GM12878 (cell line): ENCODE measurements around the gene FGD1. TPM values are rescaled to one million over a fixed set of nuclear protein-coding genes. Genes with fewer than 3 reads are reported as not detected.

Experiments used
- ATAC-seq: fragments of 200-7000 bp; cut with Tn5 transposase; 3 replicates; pipeline ENCODE4 v1.9.1; 2020; ENCODE audit warnings: mild to moderate bottlenecking, moderate library complexity
- BruUV-seq: library from RNA; stranded (reverse); fragments of 400-500 nt; replicated peaks from 2 replicates; lab custom pipeline; 2021; lab: Mats Ljungman, UMichigan
- CTCF ChIA-PET: fragments of 300-600 bp; sonication (Branson Sonifier 250); formaldehyde crosslinking; extraction: SDS; loops from one replicate; lab custom pipeline; 2021; ENCODE audit warnings: inconsistent platforms; lab: Yijun Ruan, JAX
- POLR2A ChIA-PET: fragments of 350-600 bp; formaldehyde crosslinking; extraction: SDS; loops from one replicate; lab custom pipeline; 2021; ENCODE audit warnings: inconsistent platforms; lab: Charles Lee
- RAD21 ChIA-PET: fragments of 300-600 bp; sonication (Branson Sonifier 250); formaldehyde crosslinking; loops from one replicate; lab custom pipeline; 2023; ENCODE audit warnings: antibody characterized with exemption; ENCODE audit not compliant: unreplicated experiment; lab: Charles Lee
- SMC1A ChIA-PET: fragments of 300-600 bp; sonication (Branson Sonifier 250); formaldehyde crosslinking; loops from one replicate; lab custom pipeline; 2023; ENCODE audit not compliant: unreplicated experiment, uncharacterized antibody; lab: Charles Lee
- DNase-seq: peaks from one replicate; pipeline ENCODE4 v3.0.0-alpha.2; 2011; ENCODE audit warnings: low read depth, low spot score
- FAIRE-seq: peaks from 3 replicates; lab custom pipeline; 2011; peaks lifted over from hg19 to GRCh38; lab: Jason Lieb, UNC
- H2AFZ ChIP-seq: 2 replicates; pipeline ENCODE4 v1.6.0; 2011; ENCODE audit warnings: low read depth, low read length, control low read depth; ENCODE audit not compliant: control insufficient read depth
- H3K27ac ChIP-seq: 2 replicates; pipeline ENCODE4 v1.5.1; 2011; ENCODE audit warnings: control low read depth; ENCODE audit not compliant: control insufficient read depth, insufficient read depth
- H3K27me3 ChIP-seq, 2 experiments: replicated peaks in 1 of 2; 2 replicates each; pipeline versions ENCODE4 v1.6.0 to v1.6.1; 2011; ENCODE audit warnings: low read length in 1 of 2; ENCODE audit not compliant: control insufficient read depth in 2 of 2, insufficient read depth in 2 of 2
- H3K36me3 ChIP-seq, 2 experiments: 2 replicates each; pipeline ENCODE4 v1.5.1; 2011; ENCODE audit warnings: low read length in 1 of 2; ENCODE audit not compliant: control insufficient read depth in 2 of 2, insufficient read depth in 2 of 2
- H3K4me1 ChIP-seq: 2 replicates; pipeline ENCODE4 v1.6.1; 2011; ENCODE audit warnings: mild to moderate bottlenecking, low read length, moderate library complexity, mixed read lengths; ENCODE audit not compliant: control insufficient read depth, insufficient read depth
- H3K4me2 ChIP-seq: 2 replicates; pipeline ENCODE4 v1.6.0; 2011; ENCODE audit warnings: control low read depth; ENCODE audit not compliant: control insufficient read depth, insufficient read depth
- H3K4me3 ChIP-seq: fragments of 200-600 bp; sonication (generic); 2 replicates; pipeline ENCODE4 v1.5.1; 2016
- H3K79me2 ChIP-seq: 2 replicates; pipeline ENCODE4 v1.6.0; 2011; ENCODE audit warnings: low read length; ENCODE audit not compliant: control insufficient read depth, insufficient read depth
- H3K9ac ChIP-seq: 2 replicates; pipeline ENCODE4 v1.8.0; 2011; ENCODE audit warnings: low read length, control low read depth, mixed read lengths; ENCODE audit not compliant: control insufficient read depth, insufficient read depth
- H3K9me3 ChIP-seq: replicated peaks from 3 replicates; pipeline ENCODE4 v1.5.1; 2011; ENCODE audit warnings: mild to moderate bottlenecking, low read length; ENCODE audit not compliant: control insufficient read depth, insufficient read depth
- H4K20me1 ChIP-seq: 2 replicates; pipeline ENCODE4 v1.6.0; 2011; ENCODE audit not compliant: control insufficient read depth, insufficient read depth
- BRCA1 ChIP-seq: IDR thresholded peaks from 2 replicates; pipeline ENCODE4 v1.6.1; 2011; ENCODE audit warnings: low read depth, low read length, improper control_type of control experiment
- CHD2 ChIP-seq: IDR thresholded peaks from 2 replicates; pipeline ENCODE4 v1.6.1; 2011; ENCODE audit warnings: low read depth, low read length, improper control_type of control experiment, borderline replicate concordance
- CHD4 ChIP-seq: fragments of 200-600 bp; sonication (generic); IDR thresholded peaks from 2 replicates; pipeline ENCODE4 v1.6.1; 2016; ENCODE audit warnings: mild to moderate bottlenecking
- DPF2 ChIP-seq: fragments of 450-650 bp; IDR thresholded peaks from 2 replicates; pipeline ENCODE4 v1.6.1; 2017; ENCODE audit warnings: mild to moderate bottlenecking
- IRF4 ChIP-seq: IDR thresholded peaks from 2 replicates; pipeline ENCODE4 v1.6.1; 2011; ENCODE audit warnings: low read depth, low read length
- NFYB ChIP-seq: IDR thresholded peaks from 2 replicates; pipeline ENCODE4 v1.6.1; 2011; ENCODE audit warnings: low read depth, mild to moderate bottlenecking, low read length, improper control_type of control experiment, moderate library complexity; ENCODE audit not compliant: insufficient read depth
- NRF1 ChIP-seq: conservative IDR thresholded peaks from 2 replicates; pipeline ENCODE4 v1.6.1; 2011; ENCODE audit warnings: mild to moderate bottlenecking, low read depth, low read length, improper control_type of control experiment
- POU2F2 ChIP-seq: IDR thresholded peaks from 3 replicates; pipeline ENCODE4 v1.6.1; 2011; ENCODE audit warnings: low read depth, mild to moderate bottlenecking, low read length, borderline replicate concordance
- SIX5 ChIP-seq: IDR thresholded peaks from 2 replicates; pipeline ENCODE4 v1.6.1; 2011; ENCODE audit warnings: mild to moderate bottlenecking, low read depth, low read length, moderate library complexity; ENCODE audit not compliant: severe bottlenecking
- SMC3 ChIP-seq: IDR thresholded peaks from 2 replicates; pipeline ENCODE4 v1.6.1; 2011; ENCODE audit warnings: low read length, improper control_type of control experiment, borderline replicate concordance
- SREBF1 ChIP-seq: IDR thresholded peaks from 2 replicates; pipeline ENCODE4 v1.6.1; 2012; ENCODE audit warnings: mild to moderate bottlenecking, low read length
- STAT3 ChIP-seq: IDR thresholded peaks from 2 replicates; pipeline ENCODE4 v1.6.1; 2011; ENCODE audit warnings: low read depth, low read length, improper control_type of control experiment
- YY1 ChIP-seq: IDR thresholded peaks from 2 replicates; pipeline ENCODE4 v1.6.1; 2011; ENCODE audit warnings: low read depth, mild to moderate bottlenecking, low read length
- in situ Hi-C: fragments of 300-500 bp; cut with MboI; formaldehyde crosslinking; loops from 9 replicates; pipeline ENCODE4 v1.14.3; 2018; ENCODE audit warnings: mixed read lengths
- intact Hi-C: fragments of 100-400 bp; cut with micrococcal nuclease; formaldehyde crosslinking; loops from one replicate; pipeline ENCODE4 v1.14.2; 2022; ENCODE audit not compliant: unreplicated experiment
- polyA plus RNA-seq, 11 experiments: library from polyadenylated mRNA; depleted of rRNA in 4 of 11; unstranded in 6 of 11; stranded (reverse) in 5 of 11; fragments of >200 nt; fragmentation: Nextera tagmentation in 4 of 11; fragmentation: Illumina TruSeq in 1 of 11; extraction: Ambion mirVana in 4 of 11; extraction: Trizol in 1 of 11; gene quantifications; 1 replicate in 1 of 11; 2 replicates in 10 of 11; pipeline versions ENCODE4 v1.2.1 to v1.2.3, GENCODE V29; 2011 to 2016; ENCODE audit warnings: inconsistent platforms in 2 of 11, missing spikeins in 2 of 11, low read depth in 1 of 11
- total RNA-seq, 4 experiments: library from RNA; depleted of rRNA in 3 of 4; stranded (reverse); fragments of >200 nt in 3 of 4; fragmentation: Illumina TruSeq in 1 of 4; extraction: Trizol in 1 of 4; gene quantifications; 2 replicates each; pipeline versions ENCODE4 v1.2.1 to v1.2.3, GENCODE V29; 2013 to 2021
- TF ChIP-seq, protein P1 (sequence below): fragments of 450-650 bp; IDR thresholded peaks from 2 replicates; pipeline ENCODE4 v1.6.1; 2018; ENCODE audit warnings: borderline replicate concordance, mild to moderate bottlenecking; ENCODE audit not compliant: partially characterized antibody
- TF ChIP-seq, protein P2 (sequence below): IDR thresholded peaks from 2 replicates; pipeline ENCODE4 v1.6.1; 2012; ENCODE audit warnings: low read depth, low read length, improper control_type of control experiment
- TF ChIP-seq, protein P3 (sequence below): IDR thresholded peaks from 2 replicates; pipeline ENCODE4 v1.6.1; 2012; ENCODE audit warnings: mild to moderate bottlenecking, low read depth, low read length
- TF ChIP-seq, protein P4 (sequence below): IDR thresholded peaks from 2 replicates; pipeline ENCODE4 v1.6.1; 2011; ENCODE audit warnings: low read depth, mild to moderate bottlenecking, low read length, moderate library complexity, borderline replicate concordance; ENCODE audit errors: extremely low read depth

FGD1 gene
- total and polyA plus RNA-seq, 10 of the 15 experiments (the other 5 are each of a cell fraction or from before 2014, with no cell fraction given), result 0.05 to 0.50 (median 0.45) TPM; not detected in 7

DNA sequence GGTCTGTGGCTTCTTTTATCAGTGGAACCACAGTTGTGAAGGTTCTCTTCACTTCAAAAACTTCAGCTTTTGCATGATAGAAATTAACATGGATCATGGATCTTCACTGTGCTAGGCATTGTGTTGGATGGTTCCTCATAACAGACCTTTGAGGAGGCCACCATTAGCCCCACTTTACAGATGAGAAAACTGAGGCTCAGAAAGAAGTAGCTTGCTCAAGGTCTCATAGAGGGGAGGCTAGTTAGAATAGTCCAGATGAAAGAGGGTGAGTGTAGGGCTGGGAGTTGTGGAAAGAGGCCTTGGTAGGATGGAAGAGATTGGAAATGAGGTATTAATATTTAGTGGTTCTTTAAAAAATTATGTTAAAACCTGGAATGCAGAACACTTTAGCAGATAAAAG, 53.2 kb downstream of the FGD1 start:
- no TSS peak for BruUV-seq
- no peak for ATAC-seq
- FAIRE-seq, result no peak
- Histone ChIP-seq H3K27ac (no peak overlapping the region), H2AFZ (no peak overlapping the region), H3K79me2 (peaks cover 22% of the 10 kb centered on the region), H3K9me3 (no peaks in the 10 kb centered on the region; the same call in 2 of the 3 replicates), H3K9ac (no peak overlapping the region), H3K27me3 (no peaks in the 10 kb centered on the region), H3K36me3 (peaks cover 0 to 2% of the 10 kb centered on the region in 2 experiments; a peak in 2 of 4 replicates)
- ChIA-PET CTCF (interaction anchor here (0.6 kb wide), 1 partner anchor 245 kb away, joined by 3 read pairs; no protein-coding TSS in a partner anchor), SMC1A (no interaction called here)
- TF ChIP-seq SMC3 (no peak), CHD4 (no peak), STAT3 (no peak), YY1 (no peak), SIX5 (no peak), BRCA1 (no peak), CHD2 (no peak), SREBF1 (no peak), NFYB (no peak), NRF1 (no peak), POU2F2 (no peak), IRF4 (no peak), DPF2 (no peak)
- TF ChIP-seq, protein P1, sequence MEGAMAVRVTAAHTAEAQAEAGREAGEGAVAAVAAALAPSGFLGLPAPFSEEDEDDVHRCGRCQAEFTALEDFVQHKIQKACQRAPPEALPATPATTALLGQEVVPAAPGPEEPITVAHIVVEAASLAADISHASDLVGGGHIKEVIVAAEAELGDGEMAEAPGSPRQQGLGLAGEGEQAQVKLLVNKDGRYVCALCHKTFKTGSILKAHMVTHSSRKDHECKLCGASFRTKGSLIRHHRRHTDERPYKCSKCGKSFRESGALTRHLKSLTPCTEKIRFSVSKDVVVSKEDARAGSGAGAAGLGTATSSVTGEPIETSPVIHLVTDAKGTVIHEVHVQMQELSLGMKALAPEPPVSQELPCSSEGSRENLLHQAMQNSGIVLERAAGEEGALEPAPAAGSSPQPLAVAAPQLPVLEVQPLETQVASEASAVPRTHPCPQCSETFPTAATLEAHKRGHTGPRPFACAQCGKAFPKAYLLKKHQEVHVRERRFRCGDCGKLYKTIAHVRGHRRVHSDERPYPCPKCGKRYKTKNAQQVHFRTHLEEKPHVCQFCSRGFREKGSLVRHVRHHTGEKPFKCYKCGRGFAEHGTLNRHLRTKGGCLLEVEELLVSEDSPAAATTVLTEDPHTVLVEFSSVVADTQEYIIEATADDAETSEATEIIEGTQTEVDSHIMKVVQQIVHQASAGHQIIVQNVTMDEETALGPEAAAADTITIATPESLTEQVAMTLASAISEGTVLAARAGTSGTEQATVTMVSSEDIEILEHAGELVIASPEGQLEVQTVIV, result no peak
- TF ChIP-seq, protein P2, sequence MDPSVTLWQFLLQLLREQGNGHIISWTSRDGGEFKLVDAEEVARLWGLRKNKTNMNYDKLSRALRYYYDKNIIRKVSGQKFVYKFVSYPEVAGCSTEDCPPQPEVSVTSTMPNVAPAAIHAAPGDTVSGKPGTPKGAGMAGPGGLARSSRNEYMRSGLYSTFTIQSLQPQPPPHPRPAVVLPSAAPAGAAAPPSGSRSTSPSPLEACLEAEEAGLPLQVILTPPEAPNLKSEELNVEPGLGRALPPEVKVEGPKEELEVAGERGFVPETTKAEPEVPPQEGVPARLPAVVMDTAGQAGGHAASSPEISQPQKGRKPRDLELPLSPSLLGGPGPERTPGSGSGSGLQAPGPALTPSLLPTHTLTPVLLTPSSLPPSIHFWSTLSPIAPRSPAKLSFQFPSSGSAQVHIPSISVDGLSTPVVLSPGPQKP, result no peak
- TF ChIP-seq, protein P3, sequence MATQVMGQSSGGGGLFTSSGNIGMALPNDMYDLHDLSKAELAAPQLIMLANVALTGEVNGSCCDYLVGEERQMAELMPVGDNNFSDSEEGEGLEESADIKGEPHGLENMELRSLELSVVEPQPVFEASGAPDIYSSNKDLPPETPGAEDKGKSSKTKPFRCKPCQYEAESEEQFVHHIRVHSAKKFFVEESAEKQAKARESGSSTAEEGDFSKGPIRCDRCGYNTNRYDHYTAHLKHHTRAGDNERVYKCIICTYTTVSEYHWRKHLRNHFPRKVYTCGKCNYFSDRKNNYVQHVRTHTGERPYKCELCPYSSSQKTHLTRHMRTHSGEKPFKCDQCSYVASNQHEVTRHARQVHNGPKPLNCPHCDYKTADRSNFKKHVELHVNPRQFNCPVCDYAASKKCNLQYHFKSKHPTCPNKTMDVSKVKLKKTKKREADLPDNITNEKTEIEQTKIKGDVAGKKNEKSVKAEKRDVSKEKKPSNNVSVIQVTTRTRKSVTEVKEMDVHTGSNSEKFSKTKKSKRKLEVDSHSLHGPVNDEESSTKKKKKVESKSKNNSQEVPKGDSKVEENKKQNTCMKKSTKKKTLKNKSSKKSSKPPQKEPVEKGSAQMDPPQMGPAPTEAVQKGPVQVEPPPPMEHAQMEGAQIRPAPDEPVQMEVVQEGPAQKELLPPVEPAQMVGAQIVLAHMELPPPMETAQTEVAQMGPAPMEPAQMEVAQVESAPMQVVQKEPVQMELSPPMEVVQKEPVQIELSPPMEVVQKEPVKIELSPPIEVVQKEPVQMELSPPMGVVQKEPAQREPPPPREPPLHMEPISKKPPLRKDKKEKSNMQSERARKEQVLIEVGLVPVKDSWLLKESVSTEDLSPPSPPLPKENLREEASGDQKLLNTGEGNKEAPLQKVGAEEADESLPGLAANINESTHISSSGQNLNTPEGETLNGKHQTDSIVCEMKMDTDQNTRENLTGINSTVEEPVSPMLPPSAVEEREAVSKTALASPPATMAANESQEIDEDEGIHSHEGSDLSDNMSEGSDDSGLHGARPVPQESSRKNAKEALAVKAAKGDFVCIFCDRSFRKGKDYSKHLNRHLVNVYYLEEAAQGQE, result no peak
- TF ChIP-seq, protein P4, sequence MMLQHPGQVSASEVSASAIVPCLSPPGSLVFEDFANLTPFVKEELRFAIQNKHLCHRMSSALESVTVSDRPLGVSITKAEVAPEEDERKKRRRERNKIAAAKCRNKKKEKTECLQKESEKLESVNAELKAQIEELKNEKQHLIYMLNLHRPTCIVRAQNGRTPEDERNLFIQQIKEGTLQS, result no peak
- TF ChIP-seq, all 136 proteins: peak for 0
- Histone ChIP-seq H3K4me1 (no peaks in the 10 kb centered on the region; the same call in 1 of the 2 replicates), H3K4me3 (no peak overlapping the region), H3K4me2 (no peak overlapping the region), H4K20me1 (no peaks in the 10 kb centered on the region)
- intact Hi-C loops, result loop anchor here (5.0 kb wide), 1 partner anchor 400 kb away; the partner anchor contains the start of gene PHF8
- POLR2A ChIA-PET, result no interaction called here
- RAD21 ChIA-PET, result no interaction called here
- in situ Hi-C loops, result no loop called here
- no peak for DNase-seq
